IPS-18a (cell line): ENCODE data around the gene AKR1C1.
"Not testable (repeated sequence)": the region's sequence is repeated elsewhere in the genome, so short reads cannot be mapped to it uniquely, and the experiment has no call there.

Experiments
- H3K27ac ChIP-seq: one replicate; pipeline ENCODE4 v1.5.1; 2013; ENCODE audit warnings: low read length
- H3K27me3 ChIP-seq: one replicate; pipeline ENCODE4 v1.6.1; 2013; ENCODE audit warnings: mild to moderate bottlenecking, low read length; ENCODE audit not compliant: control insufficient read depth, insufficient read depth
- H3K36me3 ChIP-seq: one replicate; pipeline ENCODE4 v1.6.1; 2013; ENCODE audit warnings: low read depth, low read length; ENCODE audit not compliant: control insufficient read depth
- H3K4me1 ChIP-seq: one replicate; pipeline ENCODE4 v1.6.1; 2013; ENCODE audit warnings: low read depth, low read length; ENCODE audit not compliant: control insufficient read depth
- H3K4me3 ChIP-seq: one replicate; pipeline ENCODE4 v1.5.1; 2013; ENCODE audit warnings: low read length
- H3K9ac ChIP-seq: one replicate; pipeline ENCODE4 v1.6.1; 2013; ENCODE audit warnings: mild to moderate bottlenecking, low read length, moderate library complexity
- H3K9me3 ChIP-seq: one replicate; pipeline ENCODE4 v1.6.1; 2013; ENCODE audit warnings: low read depth, low read length; ENCODE audit not compliant: control insufficient read depth

Gene AKR1C1

GRCh38 chr10:4962876-4963814, at the start of gene AKR1C1:
AKR1C1 (plus strand) TSS chr10:4963415; CDS start chr10:4963445, 30 bp downstream.
- not testable (repeated sequence) for H3K27me3 ChIP-seq, H3K9ac ChIP-seq, H3K9me3 ChIP-seq, H3K4me1 ChIP-seq, H3K36me3 ChIP-seq, H3K4me3 ChIP-seq, H3K27ac ChIP-seq

DNA sequence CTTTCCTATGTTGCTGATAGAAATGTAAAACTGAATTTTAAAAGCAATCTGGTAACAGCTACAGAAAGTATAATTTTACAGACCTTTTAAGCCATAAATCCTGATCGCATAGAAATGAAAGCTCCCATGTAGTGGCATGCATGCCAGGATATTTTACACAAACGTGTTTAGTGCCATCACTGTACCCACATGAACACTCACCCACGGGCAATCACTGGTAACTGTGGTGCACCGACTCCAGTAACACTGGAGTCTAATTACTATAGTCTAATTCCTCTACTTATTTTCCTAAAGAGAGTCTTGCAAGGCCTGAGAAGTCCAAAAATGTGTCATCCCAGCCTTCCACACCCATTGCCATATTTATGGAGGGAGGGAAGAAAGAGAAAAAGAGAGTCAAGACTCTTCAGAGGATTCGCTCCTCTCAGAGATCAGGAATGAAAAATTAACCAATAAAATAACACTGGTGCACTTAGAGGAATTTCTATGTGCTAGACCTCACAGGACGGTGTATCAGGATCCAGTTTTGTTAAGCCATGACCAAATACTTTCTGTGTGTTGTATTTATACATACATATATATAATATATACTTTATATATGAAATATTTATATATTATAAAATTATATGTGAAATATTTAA, 48.9 kb upstream of the AKR1C1 start:
- Histone ChIP-seq H3K27ac (no peak overlapping the region), H3K9ac (no peak overlapping the region), H3K9me3 (peaks cover 4% of the 10 kb centered on the region), H3K4me3 (no peak overlapping the region), H3K36me3 (no peaks in the 10 kb centered on the region), H3K4me1 (no peaks in the 10 kb centered on the region), H3K27me3 (no peaks in the 10 kb centered on the region)

DNA sequence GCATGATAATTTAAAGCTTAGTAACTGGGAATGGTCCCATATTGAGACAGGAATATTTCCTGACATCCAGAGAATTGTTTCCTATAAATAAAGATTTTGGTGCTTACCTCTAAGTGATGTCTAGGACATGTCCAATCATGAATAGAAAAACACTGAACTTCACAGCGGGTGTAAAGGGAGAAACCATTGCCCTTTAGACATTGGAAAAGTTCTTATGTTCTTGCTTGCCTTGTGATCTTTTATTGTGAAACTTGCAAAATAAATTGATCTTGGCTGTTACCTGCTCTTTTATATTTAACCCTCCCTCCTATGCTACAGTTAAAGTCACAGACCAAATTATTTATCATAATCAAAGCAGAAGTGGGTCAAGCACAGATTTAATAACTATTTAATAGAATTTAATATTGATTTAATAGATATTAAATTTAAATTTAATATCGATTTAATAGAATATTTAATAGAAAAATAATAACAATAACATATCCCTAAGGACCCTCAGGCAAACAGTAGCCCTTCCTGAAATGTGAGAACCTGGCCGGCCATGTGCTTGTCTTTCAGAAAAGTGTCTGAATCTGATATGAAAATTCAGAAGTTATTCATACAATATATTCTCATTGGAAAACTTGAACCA, 47.0 kb upstream of the AKR1C1 start:
- H3K9ac ChIP-seq, result no peak overlapping the region
- H3K27ac ChIP-seq, result no peak overlapping the region
- H3K36me3 ChIP-seq, result no peaks in the 10 kb centered on the region
- H3K4me3 ChIP-seq, result no peak overlapping the region
- H3K4me1 ChIP-seq, result no peaks in the 10 kb centered on the region
- no peaks in the 10 kb centered on the region for H3K27me3 ChIP-seq
- peaks cover under 1% of the 10 kb centered on the region for H3K9me3 ChIP-seq

DNA sequence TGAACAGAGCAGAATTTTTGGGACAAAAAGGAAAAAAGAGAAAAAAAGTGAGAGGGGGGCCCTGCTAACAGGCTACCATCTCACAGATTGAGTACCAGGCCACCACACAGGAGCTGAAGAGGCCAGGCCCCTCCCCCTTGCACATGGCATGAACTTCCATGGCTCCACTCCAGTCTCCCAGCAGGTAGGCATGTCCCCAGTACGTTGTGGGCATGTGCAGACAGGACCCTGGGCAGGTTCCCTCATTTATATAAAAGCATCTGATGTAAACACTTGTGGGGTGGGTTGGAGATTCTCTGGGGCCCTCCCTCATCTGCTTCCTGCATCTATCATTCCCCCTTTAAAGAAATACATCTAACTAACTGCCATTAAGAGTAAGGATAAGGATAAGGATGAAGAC, 45.0 kb upstream of the AKR1C1 start:
- H3K9ac ChIP-seq, result no peak overlapping the region
- no peaks in the 10 kb centered on the region for H3K27me3 ChIP-seq
- no peaks in the 10 kb centered on the region for H3K9me3 ChIP-seq
- H3K4me1 ChIP-seq, result no peaks in the 10 kb centered on the region
- H3K4me3 ChIP-seq, result no peak overlapping the region
- no peaks in the 10 kb centered on the region for H3K36me3 ChIP-seq
- H3K27ac ChIP-seq, result no peak overlapping the region

DNA sequence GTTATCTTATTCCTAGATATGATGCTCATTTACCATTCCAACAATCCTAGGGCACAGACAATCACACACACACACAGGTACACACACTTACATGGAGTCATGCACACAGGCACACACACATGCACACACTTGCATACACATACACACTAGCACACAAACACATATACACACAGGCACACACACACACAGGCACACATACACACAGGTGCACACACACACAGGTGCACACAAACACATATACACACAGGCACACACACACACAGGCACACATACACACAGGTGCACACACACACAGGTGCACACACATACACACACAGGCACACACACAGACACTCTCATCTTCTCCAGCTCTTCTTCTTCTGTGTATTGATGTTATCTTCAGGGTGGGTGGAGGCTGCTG, 38.7 kb upstream of the AKR1C1 start:
- H3K9me3 ChIP-seq, H3K4me1 ChIP-seq, H3K4me3 ChIP-seq, H3K27ac ChIP-seq, H3K27me3 ChIP-seq, H3K9ac ChIP-seq, H3K36me3 ChIP-seq: not testable (repeated sequence)

GRCh38 chr10:4926400-4926799, 36.8 kb upstream of the AKR1C1 start:
- Histone ChIP-seq H3K9ac (no peak overlapping the region), H3K27ac (no peak overlapping the region), H3K36me3 (no peaks in the 10 kb centered on the region), H3K4me3 (no peak overlapping the region), H3K4me1 (no peaks in the 10 kb centered on the region), H3K27me3 (no peaks in the 10 kb centered on the region), H3K9me3 (no peaks in the 10 kb centered on the region)

GRCh38 chr10:4931587-4931986, 31.6 kb upstream of the AKR1C1 start:
- Histone ChIP-seq H3K27me3 (no peaks in the 10 kb centered on the region), H3K36me3 (no peaks in the 10 kb centered on the region), H3K4me3 (no peak overlapping the region), H3K4me1 (no peaks in the 10 kb centered on the region), H3K27ac (no peak overlapping the region), H3K9me3 (no peaks in the 10 kb centered on the region), H3K9ac (no peak overlapping the region)

- Histone ChIP-seq H3K36me3 (no peaks in the 10 kb centered on the region), H3K27ac (no peak overlapping the region), H3K27me3 (no peaks in the 10 kb centered on the region), H3K4me3 (no peak overlapping the region), H3K9me3 (no peaks in the 10 kb centered on the region), H3K4me1 (no peaks in the 10 kb centered on the region), H3K9ac (no peak overlapping the region)
These were observed 28.7 kb upstream of the AKR1C1 start for GRCh38 chr10:4934391-4934987.

DNA sequence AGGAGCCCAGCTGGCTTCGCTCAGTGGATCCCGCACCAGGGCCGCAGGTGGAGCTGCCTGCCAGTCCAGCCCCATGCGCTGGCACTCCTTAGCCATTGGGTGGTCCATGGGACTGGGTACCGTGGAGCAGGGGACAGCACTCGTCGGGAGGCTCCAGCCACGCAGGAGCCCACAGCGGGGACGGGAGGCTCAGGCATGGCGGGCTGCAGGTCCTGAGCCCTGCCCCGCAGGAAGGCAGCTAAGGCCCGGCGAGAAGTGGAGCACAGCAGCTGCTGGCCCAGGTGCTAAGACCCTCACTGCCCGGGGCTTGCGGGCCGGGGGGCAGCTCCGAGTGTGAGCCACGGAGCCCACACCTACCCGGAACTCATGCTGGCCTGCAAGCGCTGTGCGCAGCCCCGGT, 25.9 kb upstream of the AKR1C1 start:
- Histone ChIP-seq H3K9me3 (no peaks in the 10 kb centered on the region), H3K9ac (no peak overlapping the region), H3K4me3 (no peak overlapping the region), H3K36me3 (no peaks in the 10 kb centered on the region), H3K27me3 (no peaks in the 10 kb centered on the region), H3K4me1 (no peaks in the 10 kb centered on the region), H3K27ac (no peak overlapping the region)

- Histone ChIP-seq H3K27me3 (no peaks in the 10 kb centered on the region), H3K36me3 (no peaks in the 10 kb centered on the region), H3K9me3 (no peaks in the 10 kb centered on the region), H3K27ac (no peak overlapping the region), H3K4me1 (peaks cover 2% of the 10 kb centered on the region), H3K4me3 (no peak overlapping the region), H3K9ac (no peak overlapping the region)
These were observed 23.8 kb upstream of the AKR1C1 start for GRCh38 chr10:4939224-4940072.

DNA sequence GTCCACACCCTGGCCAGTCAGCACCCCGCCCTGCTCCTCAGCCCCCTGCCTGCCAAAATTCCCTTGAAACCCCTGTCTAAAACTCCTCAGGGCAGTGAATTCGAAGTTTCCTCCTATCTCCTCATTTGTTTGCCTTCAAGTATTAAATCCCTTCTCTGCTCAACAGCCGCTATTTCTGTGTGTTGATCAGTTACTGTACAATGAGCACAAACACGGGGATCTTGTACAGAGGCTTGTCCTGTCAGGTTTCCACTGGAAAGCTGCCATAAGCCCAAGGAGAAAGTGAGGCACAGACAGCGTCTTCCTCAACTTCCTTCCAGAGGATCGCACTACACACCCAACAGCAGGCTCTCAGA, 23.2 kb upstream of the AKR1C1 start:
- not testable (repeated sequence) for H3K27me3 ChIP-seq, H3K9me3 ChIP-seq, H3K27ac ChIP-seq, H3K36me3 ChIP-seq, H3K4me1 ChIP-seq, H3K4me3 ChIP-seq, H3K9ac ChIP-seq
